Memory B cell (primary cell): ENCODE results near the gene NSUN3.
"Not testable (repeated sequence)": the region's sequence is repeated elsewhere in the genome, so short reads cannot be mapped to it uniquely, and the experiment has no call there.

Experiments used
- ATAC-seq: fragments of 150-1000 bp; cut with Tn5 transposase; 2 replicates; pipeline ENCODE4 v1.10.0; 2021; ENCODE audit warnings: low read depth, mild to moderate bottlenecking, moderate library complexity
- DNase-seq, 2 donors: peaks; one replicate each; pipeline ENCODE4 v3.0.0; 2022; ENCODE audit warnings: low spot score in 2 of 2
- H3K27ac Mint-ChIP-seq: one replicate; pipeline ENCODE4 v1.8.0; 2022; ENCODE audit warnings: mild to moderate bottlenecking, moderate library complexity, mixed read lengths
- H3K27me3 Mint-ChIP-seq: one replicate; pipeline ENCODE4 v1.8.0; 2022; ENCODE audit warnings: mixed read lengths
- H3K36me3 Mint-ChIP-seq: one replicate; pipeline ENCODE4 v1.8.0; 2022; ENCODE audit warnings: mild to moderate bottlenecking, mixed read lengths
- H3K4me1 Mint-ChIP-seq: one replicate; pipeline ENCODE4 v1.8.0; 2022; ENCODE audit warnings: mixed read lengths
- H3K4me3 Mint-ChIP-seq: one replicate; pipeline ENCODE4 v1.8.0; 2022; ENCODE audit warnings: mild to moderate bottlenecking, moderate library complexity, mixed read lengths
- H3K9me3 Mint-ChIP-seq: one replicate; pipeline ENCODE4 v1.8.0; 2022; ENCODE audit warnings: mixed read lengths

The NSUN3 gene

GRCh38 chr3:94061297-94061696 is 1.6 kb upstream of the NSUN3 start:
- H3K27ac Mint-ChIP-seq = peak overlapping the region; percentile 51

GRCh38 chr3:94063496-94064119 is 747 bp downstream of the NSUN3 start:
- DNase-seq (no peak), ATAC-seq (no peak)
- H3K27ac Mint-ChIP-seq = peak overlapping the region; percentile 100
- H3K4me3 Mint-ChIP-seq = peak overlapping the region; percentile 98
- no peaks in the 10 kb centered on the region for H3K27me3 Mint-ChIP-seq
- peaks cover 23% of the 10 kb centered on the region for H3K36me3 Mint-ChIP-seq
- peaks cover 1% of the 10 kb centered on the region for H3K9me3 Mint-ChIP-seq
- peaks cover 33% of the 10 kb centered on the region for H3K4me1 Mint-ChIP-seq

More at GRCh38 chr3:94061297-94061696, 1.6 kb upstream of the NSUN3 start:
- ATAC-seq (no peak), DNase-seq (no peak)
- H3K9me3 Mint-ChIP-seq = no peaks in the 10 kb centered on the region
- peaks cover 19% of the 10 kb centered on the region for H3K4me1 Mint-ChIP-seq
- peaks cover 7% of the 10 kb centered on the region for H3K36me3 Mint-ChIP-seq
- no peaks in the 10 kb centered on the region for H3K27me3 Mint-ChIP-seq
- no peak overlapping the region for H3K4me3 Mint-ChIP-seq

- ATAC-seq = no peak
- peak overlapping the region; percentile 100 for H3K27ac Mint-ChIP-seq
- peak overlapping the region; percentile 98 for H3K4me3 Mint-ChIP-seq
- H3K27me3 Mint-ChIP-seq = no peaks in the 10 kb centered on the region
- H3K4me1 Mint-ChIP-seq = peaks cover 35% of the 10 kb centered on the region
- DNase-seq = no peak
- peaks cover 1% of the 10 kb centered on the region for H3K9me3 Mint-ChIP-seq
- H3K36me3 Mint-ChIP-seq = peaks cover 23% of the 10 kb centered on the region
Observed at GRCh38 chr3:94064243-94064860, 1.5 kb downstream of the NSUN3 start.

- Mint-ChIP-seq H3K27ac (no peak overlapping the region), H3K9me3 (peaks cover 1% of the 10 kb centered on the region), H3K4me3 (no peak overlapping the region), H3K4me1 (peaks cover 35% of the 10 kb centered on the region), H3K36me3 (peaks cover 23% of the 10 kb centered on the region), H3K27me3 (no peaks in the 10 kb centered on the region)
- ATAC-seq (no peak), DNase-seq (no peak)
Observed at GRCh38 chr3:94065122-94065521, 2.3 kb downstream of the NSUN3 start.

GRCh38 chr3:94065819-94066480 is 3.1 kb downstream of the NSUN3 start:
- H3K27ac Mint-ChIP-seq = no peak overlapping the region
- H3K9me3 Mint-ChIP-seq = peaks cover 1% of the 10 kb centered on the region
- no peak overlapping the region for H3K4me3 Mint-ChIP-seq
- no peak for ATAC-seq
- H3K27me3 Mint-ChIP-seq = no peaks in the 10 kb centered on the region
- peaks cover 21% of the 10 kb centered on the region for H3K36me3 Mint-ChIP-seq
- no peak for DNase-seq
- H3K4me1 Mint-ChIP-seq = peaks cover 38% of the 10 kb centered on the region

- no peaks in the 10 kb centered on the region for H3K27me3 Mint-ChIP-seq
- H3K4me3 Mint-ChIP-seq = no peak overlapping the region
- H3K9me3 Mint-ChIP-seq = peaks cover 1% of the 10 kb centered on the region
- peaks cover 23% of the 10 kb centered on the region for H3K36me3 Mint-ChIP-seq
- no peak for DNase-seq
- H3K27ac Mint-ChIP-seq = no peak overlapping the region
- peaks cover 38% of the 10 kb centered on the region for H3K4me1 Mint-ChIP-seq
- no peak for ATAC-seq
Observed at GRCh38 chr3:94066506-94067500, 3.9 kb downstream of the NSUN3 start.

- peaks cover 34% of the 10 kb centered on the region for H3K36me3 Mint-ChIP-seq
- H3K27me3 Mint-ChIP-seq = no peaks in the 10 kb centered on the region
- H3K4me3 Mint-ChIP-seq = no peak overlapping the region
- no peak overlapping the region for H3K27ac Mint-ChIP-seq
- H3K4me1 Mint-ChIP-seq = peaks cover 36% of the 10 kb centered on the region
- peaks cover 1% of the 10 kb centered on the region for H3K9me3 Mint-ChIP-seq
- ATAC-seq = no peak
- no peak for DNase-seq
Observed at GRCh38 chr3:94069194-94069813, 6.4 kb downstream of the NSUN3 start.

GRCh38 chr3:94070341-94070911 is 7.6 kb downstream of the NSUN3 start:
- no peak overlapping the region for H3K27ac Mint-ChIP-seq
- no peaks in the 10 kb centered on the region for H3K27me3 Mint-ChIP-seq
- no peak overlapping the region for H3K4me3 Mint-ChIP-seq
- H3K4me1 Mint-ChIP-seq = peaks cover 38% of the 10 kb centered on the region
- ATAC-seq = no peak
- DNase-seq = no peak
- peaks cover 1% of the 10 kb centered on the region for H3K9me3 Mint-ChIP-seq
- H3K36me3 Mint-ChIP-seq = peaks cover 39% of the 10 kb centered on the region

GRCh38 chr3:94071713-94072284 is 8.9 kb downstream of the NSUN3 start:
- ATAC-seq = no peak
- peak overlapping the region; percentile 16 for H3K27ac Mint-ChIP-seq
- no peak for DNase-seq
- peaks cover 1% of the 10 kb centered on the region for H3K9me3 Mint-ChIP-seq
- no peak overlapping the region for H3K4me3 Mint-ChIP-seq
- peaks cover 44% of the 10 kb centered on the region for H3K36me3 Mint-ChIP-seq
- no peaks in the 10 kb centered on the region for H3K27me3 Mint-ChIP-seq
- peaks cover 31% of the 10 kb centered on the region for H3K4me1 Mint-ChIP-seq

GRCh38 chr3:94076055-94076454 is 13.2 kb downstream of the NSUN3 start:
- H3K4me3 Mint-ChIP-seq = no peak overlapping the region
- H3K27me3 Mint-ChIP-seq = no peaks in the 10 kb centered on the region
- ATAC-seq = no peak
- peak overlapping the region; percentile 48 for H3K27ac Mint-ChIP-seq
- no peaks in the 10 kb centered on the region for H3K9me3 Mint-ChIP-seq
- H3K4me1 Mint-ChIP-seq = peaks cover 33% of the 10 kb centered on the region
- DNase-seq = no peak
- peaks cover 44% of the 10 kb centered on the region for H3K36me3 Mint-ChIP-seq

GRCh38 chr3:94080552-94080951 is 17.7 kb downstream of the NSUN3 start:
- H3K36me3 Mint-ChIP-seq = peaks cover 29% of the 10 kb centered on the region
- not testable (repeated sequence) for H3K27me3 Mint-ChIP-seq, H3K27ac Mint-ChIP-seq, H3K9me3 Mint-ChIP-seq, DNase-seq, H3K4me3 Mint-ChIP-seq, ATAC-seq
- peaks cover 22% of the 10 kb centered on the region for H3K4me1 Mint-ChIP-seq

- no peak for ATAC-seq
Observed at GRCh38 chr3:94081884-94082283, 19.0 kb downstream of the NSUN3 start.

More at GRCh38 chr3:94081884-94082283, 19.0 kb downstream of the NSUN3 start:
- no peak for DNase-seq
- Mint-ChIP-seq H3K9me3 (no peaks in the 10 kb centered on the region), H3K4me1 (peaks cover 22% of the 10 kb centered on the region), H3K27me3 (no peaks in the 10 kb centered on the region), H3K36me3 (peaks cover 23% of the 10 kb centered on the region), H3K4me3 (no peak overlapping the region), H3K27ac (no peak overlapping the region)
